IPS DF 6.9 (cell line): ENCODE data around the gene NOL8.

ENCODE experiments used
- DNase-seq: peaks from one replicate; pipeline ENCODE4 v3.0.0-alpha.2; 2013; ENCODE audit warnings: low read depth, low spot score
- H3K27ac ChIP-seq: one replicate; pipeline ENCODE4 v1.5.1; 2013; ENCODE audit warnings: low read length, control low read depth
- H3K27me3 ChIP-seq: 2 replicates; pipeline ENCODE4 v1.6.1; 2013; ENCODE audit warnings: mild to moderate bottlenecking, low read length; ENCODE audit not compliant: control insufficient read depth, insufficient read depth
- H3K36me3 ChIP-seq: 2 replicates; pipeline ENCODE4 v1.6.1; 2013; ENCODE audit warnings: low read length; ENCODE audit not compliant: control insufficient read depth, insufficient read depth
- H3K4me1 ChIP-seq: 2 replicates; pipeline ENCODE4 v1.6.1; 2013; ENCODE audit warnings: low read length; ENCODE audit not compliant: control insufficient read depth, insufficient read depth
- H3K4me3 ChIP-seq: 2 replicates; pipeline ENCODE4 v1.5.1; 2013; ENCODE audit warnings: mild to moderate bottlenecking, low read length
- H3K9me3 ChIP-seq: 2 replicates; pipeline ENCODE4 v1.6.1; 2013; ENCODE audit warnings: low read length, inconsistent platforms; ENCODE audit not compliant: control insufficient read depth, insufficient read depth
- WGBS: extraction: QIAGEN DNeasy Blood & Tissue Kit; methylation state at CpG from one replicate; pipeline ENCODE4 v1.1.7; 2013; ENCODE audit warnings: mixed read lengths, missing lambda C conversion rate; ENCODE audit not compliant: insufficient read length, insufficient coverage; 5-methylcytosine and 5-hydroxymethylcytosine counted together

The NOL8 gene

DNA sequence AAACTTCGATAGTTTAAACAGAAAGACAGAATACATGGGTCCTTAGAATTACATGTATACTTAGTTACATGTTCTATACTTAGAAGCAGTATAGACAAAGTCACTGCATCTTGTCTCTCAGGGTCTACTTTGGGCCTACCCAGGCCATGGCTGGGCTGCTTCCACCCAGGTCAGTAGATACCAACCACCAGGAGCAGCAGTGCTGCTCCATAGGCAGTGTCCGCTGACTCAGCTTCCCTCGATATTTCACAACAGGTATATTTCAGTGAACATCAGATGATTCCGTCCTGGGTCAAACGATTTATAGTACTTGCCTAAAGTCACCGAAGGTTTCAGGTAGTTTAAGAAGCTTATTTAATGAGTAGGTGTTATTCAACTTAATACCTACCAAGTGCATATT is 49.6 kb downstream of the NOL8 start:
- WGBS = no CpG with 5 or more reads among the region's 6 CpGs
- peaks cover 48% of the 10 kb centered on the region for H3K36me3 ChIP-seq
- no peak for DNase-seq
- H3K4me1 ChIP-seq = no peaks in the 10 kb centered on the region
- H3K27ac ChIP-seq = no peak overlapping the region
- no peaks in the 10 kb centered on the region for H3K27me3 ChIP-seq
- no peak overlapping the region for H3K4me3 ChIP-seq
- no peaks in the 10 kb centered on the region for H3K9me3 ChIP-seq

DNA sequence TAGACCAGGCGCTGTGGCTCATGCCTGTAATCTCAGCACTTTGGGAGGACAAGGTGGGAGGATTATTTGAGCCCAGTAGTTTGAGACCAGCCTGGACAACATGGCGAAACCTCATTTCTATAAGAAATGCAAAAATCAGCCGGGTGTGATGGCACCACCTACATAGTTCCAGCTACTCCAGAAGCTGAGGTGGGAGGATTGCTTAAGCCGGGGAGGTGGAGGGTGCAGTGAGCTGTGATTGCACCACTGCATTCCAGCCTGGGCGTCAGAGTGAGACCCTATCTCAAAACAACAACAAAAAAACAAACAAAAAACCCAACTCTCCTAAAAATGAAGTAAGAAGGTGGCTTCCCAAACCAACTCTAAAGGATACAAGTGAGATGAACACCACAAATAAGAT is 54.6 kb downstream of the NOL8 start:
- Histone ChIP-seq H3K36me3 (peaks cover 54% of the 10 kb centered on the region), H3K27ac (no peak overlapping the region), H3K27me3 (no peaks in the 10 kb centered on the region), H3K9me3 (no peaks in the 10 kb centered on the region), H3K4me1 (no peaks in the 10 kb centered on the region), H3K4me3 (no peak overlapping the region)
- WGBS = no CpG with 5 or more reads among the region's 5 CpGs
- DNase-seq = no peak

DNA sequence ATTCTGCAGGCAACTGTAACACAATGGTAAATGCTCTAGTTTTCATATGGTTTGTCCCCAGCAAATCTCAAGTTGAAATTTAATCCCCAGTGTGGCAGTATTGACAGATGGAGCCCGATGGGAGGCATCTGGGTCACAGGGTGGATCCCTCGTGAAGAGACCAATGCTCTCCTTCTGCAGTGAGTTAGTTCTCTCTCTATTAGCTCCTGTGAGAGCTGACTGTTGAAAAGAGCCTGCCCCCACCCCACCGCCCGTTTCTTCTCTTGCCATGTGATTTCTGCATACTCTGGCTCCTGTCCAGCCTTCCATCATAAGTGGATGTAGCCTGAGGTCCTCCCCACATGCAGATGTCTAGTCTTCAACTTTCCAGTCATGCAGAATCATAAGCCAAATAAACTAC is 58.7 kb downstream of the NOL8 start:
- Histone ChIP-seq H3K9me3 (no peaks in the 10 kb centered on the region), H3K36me3 (peaks cover 62% of the 10 kb centered on the region), H3K27ac (no peak overlapping the region), H3K27me3 (no peaks in the 10 kb centered on the region), H3K4me3 (no peak overlapping the region), H3K4me1 (no peaks in the 10 kb centered on the region)
- no peak for DNase-seq
- no CpG with 5 or more reads among the region's 4 CpGs for WGBS

DNA sequence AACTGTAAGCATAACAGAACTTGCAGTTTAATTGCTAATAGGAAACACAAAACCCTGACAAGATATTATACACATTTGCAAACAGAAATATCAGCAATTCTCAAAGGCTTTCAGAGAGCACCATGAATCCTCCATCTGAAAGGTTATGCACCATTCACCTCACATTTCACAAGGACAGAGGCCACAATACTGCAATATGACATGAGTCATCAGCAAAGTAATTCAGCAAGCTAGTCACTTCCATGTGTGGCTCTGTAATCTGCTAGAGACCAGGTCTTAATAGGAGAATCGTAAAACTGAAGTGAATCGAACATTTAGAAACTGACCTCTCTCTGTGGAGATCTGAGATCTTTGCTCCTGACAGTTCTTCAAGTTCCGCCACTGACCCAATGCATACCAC is 60.0 kb downstream of the NOL8 start:
- no peaks in the 10 kb centered on the region for H3K27me3 ChIP-seq
- no peak overlapping the region for H3K4me3 ChIP-seq
- no peaks in the 10 kb centered on the region for H3K9me3 ChIP-seq
- peaks cover 55% of the 10 kb centered on the region for H3K36me3 ChIP-seq
- H3K27ac ChIP-seq = no peak overlapping the region
- WGBS = no CpG with 5 or more reads among the region's 3 CpGs
- H3K4me1 ChIP-seq = no peaks in the 10 kb centered on the region
- no peak for DNase-seq

DNA sequence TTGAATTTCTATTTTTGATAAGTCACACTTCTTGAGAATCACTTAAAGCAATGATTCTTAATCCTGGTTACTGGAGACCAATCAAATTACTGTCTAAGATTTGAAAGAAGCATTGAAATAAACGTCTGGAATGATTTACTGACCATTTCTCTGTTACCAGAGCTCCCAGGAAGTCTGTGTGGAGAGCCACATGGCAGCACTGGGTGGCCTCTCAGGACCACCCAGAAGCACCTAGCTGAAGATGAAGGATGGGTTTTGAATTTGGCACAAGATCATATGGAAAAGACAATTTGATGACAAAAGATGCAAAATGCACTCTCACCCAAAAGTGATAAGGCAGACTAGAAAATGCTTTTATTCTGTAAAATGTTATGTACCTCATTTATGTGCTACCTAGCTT is 62.0 kb downstream of the NOL8 start:
- Histone ChIP-seq H3K9me3 (no peaks in the 10 kb centered on the region), H3K27me3 (no peaks in the 10 kb centered on the region), H3K27ac (no peak overlapping the region), H3K4me1 (no peaks in the 10 kb centered on the region), H3K36me3 (peaks cover 56% of the 10 kb centered on the region), H3K4me3 (no peak overlapping the region)
- no peak for DNase-seq
- WGBS = no CpG with 5 or more reads among the region's 1 CpG

DNA sequence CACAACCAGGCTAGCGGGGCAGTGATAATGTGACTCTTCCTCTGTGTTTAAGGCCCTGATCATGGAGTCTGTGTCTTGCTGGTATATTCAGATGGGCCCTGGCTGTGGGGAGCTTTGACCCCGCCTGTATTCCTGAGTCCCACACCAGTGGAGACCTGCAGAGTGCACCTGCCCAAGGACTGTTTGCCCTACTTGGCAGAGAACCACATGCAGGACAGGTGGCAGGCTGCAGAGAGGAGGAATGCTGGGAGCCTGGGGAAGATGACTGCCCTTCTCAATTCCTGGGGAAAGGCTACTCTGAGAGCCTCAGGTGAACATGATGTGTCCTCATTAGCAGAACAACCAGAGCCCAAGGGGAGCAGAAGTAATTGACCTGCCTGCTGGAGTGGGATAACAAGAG is 67.8 kb downstream of the NOL8 start:
- no peaks in the 10 kb centered on the region for H3K9me3 ChIP-seq
- no peak for DNase-seq
- no peaks in the 10 kb centered on the region for H3K4me1 ChIP-seq
- no peak overlapping the region for H3K4me3 ChIP-seq
- H3K36me3 ChIP-seq = peaks cover 36% of the 10 kb centered on the region
- H3K27me3 ChIP-seq = no peaks in the 10 kb centered on the region
- H3K27ac ChIP-seq = no peak overlapping the region
- no CpG with 5 or more reads among the region's 2 CpGs for WGBS

DNA sequence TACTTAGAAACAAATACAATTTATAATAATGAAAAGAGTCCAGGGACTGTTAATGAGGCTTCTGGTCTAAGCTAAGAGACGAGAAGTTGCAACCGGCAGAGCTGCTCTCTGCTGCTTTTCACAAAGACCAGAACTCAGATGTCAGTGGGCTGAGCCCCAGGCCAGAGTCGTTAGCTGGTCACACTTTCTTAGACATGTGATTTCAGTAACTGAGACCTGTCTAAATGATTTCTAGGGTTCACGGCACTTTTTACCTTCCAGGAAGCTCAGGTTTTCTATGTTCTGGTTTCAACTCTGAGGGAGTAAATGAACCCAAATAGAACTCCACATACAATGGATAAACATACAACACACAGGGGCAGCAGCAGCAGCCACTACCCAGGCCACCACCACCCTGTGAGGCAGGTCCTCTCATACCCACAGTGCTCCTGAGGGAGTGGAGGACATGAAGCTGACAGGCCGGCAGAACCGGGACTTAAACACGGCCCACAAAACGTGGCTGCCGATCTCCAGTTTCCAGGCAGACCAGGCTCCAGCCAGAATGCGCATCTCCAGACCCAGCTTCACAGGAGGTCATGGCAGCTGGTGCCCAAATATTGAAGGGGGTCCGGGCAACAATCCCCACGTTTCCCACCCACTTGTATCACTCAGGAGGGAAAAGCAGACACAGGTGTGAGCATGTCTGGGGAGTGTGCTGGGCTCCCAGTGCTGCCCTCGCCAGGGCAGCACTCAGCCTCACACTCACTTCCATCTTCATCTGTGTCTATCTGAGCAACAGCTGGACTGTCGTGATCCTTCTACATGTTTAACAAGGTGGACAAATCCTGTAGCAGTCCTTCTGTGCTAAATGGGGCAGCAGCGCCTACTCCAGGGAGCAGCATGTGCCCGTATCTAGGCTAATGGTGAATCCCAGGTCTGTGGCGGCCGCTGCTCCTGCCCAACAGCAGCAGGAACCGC is 70.5 kb downstream of the NOL8 start:
- no peak overlapping the region for H3K27ac ChIP-seq

DNA sequence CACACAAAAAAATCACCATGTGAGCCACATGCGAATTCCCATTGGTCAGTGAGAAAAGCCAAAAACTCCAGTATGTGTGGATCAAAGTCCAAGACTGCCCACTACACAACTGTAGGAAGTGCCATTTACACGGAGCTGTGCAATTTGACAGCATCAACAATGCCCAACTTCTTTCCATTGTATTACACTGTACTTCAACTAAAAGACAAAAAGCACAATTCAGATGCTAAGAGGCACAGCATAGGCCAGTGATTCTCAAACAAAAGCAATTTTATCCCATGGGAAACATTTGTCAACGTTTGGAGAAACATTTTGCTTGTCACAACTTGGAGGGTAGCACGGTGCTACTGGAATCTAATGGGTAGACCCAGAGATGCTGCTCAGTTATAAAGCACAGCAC is 71.5 kb downstream of the NOL8 start:
- no peaks in the 10 kb centered on the region for H3K4me1 ChIP-seq
- no peak overlapping the region for H3K27ac ChIP-seq
- no peak overlapping the region for H3K4me3 ChIP-seq
- peaks cover 38% of the 10 kb centered on the region for H3K36me3 ChIP-seq
- DNase-seq = no peak
- H3K27me3 ChIP-seq = no peaks in the 10 kb centered on the region
- WGBS = no CpG with 5 or more reads among the region's 4 CpGs
- no peaks in the 10 kb centered on the region for H3K9me3 ChIP-seq

More for the DNA sequence above, 70.5 kb downstream of the NOL8 start:
- Histone ChIP-seq H3K4me3 (no peak overlapping the region), H3K27me3 (no peaks in the 10 kb centered on the region), H3K36me3 (peaks cover 44% of the 10 kb centered on the region), H3K9me3 (no peaks in the 10 kb centered on the region), H3K4me1 (no peaks in the 10 kb centered on the region)
- no peak for DNase-seq
- WGBS = no CpG with 5 or more reads among the region's 19 CpGs

DNA sequence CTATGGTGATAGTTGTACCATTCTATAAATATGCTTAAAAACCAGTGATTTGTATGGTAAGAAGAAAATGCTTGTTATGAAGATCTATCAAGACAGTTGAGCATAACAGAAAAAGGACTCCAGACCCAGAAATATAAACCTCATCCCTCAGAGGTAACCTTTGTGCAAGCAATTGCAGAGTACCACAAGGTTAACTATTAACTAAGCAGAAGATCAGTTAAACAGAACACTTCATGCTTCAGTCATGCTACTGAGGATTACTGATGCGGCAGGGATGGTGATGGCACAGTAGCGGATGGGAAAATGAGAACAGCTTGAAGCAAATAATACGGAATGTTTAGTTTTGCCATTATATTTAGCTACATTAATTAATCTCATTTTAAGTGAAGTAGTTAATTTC is 77.2 kb downstream of the NOL8 start:
- no peaks in the 10 kb centered on the region for H3K4me1 ChIP-seq
- no peak for DNase-seq
- H3K4me3 ChIP-seq = no peak overlapping the region
- H3K9me3 ChIP-seq = no peaks in the 10 kb centered on the region
- no peaks in the 10 kb centered on the region for H3K27me3 ChIP-seq
- peaks cover 45% of the 10 kb centered on the region for H3K36me3 ChIP-seq
- no CpG with 5 or more reads among the region's 3 CpGs for WGBS
- H3K27ac ChIP-seq = no peak overlapping the region
